GM12878 (cell line): ENCODE measurements around the gene ATP8B1. TPM values are rescaled to one million over a fixed set of nuclear protein-coding genes. Genes with fewer than 3 reads are reported as not detected.

Experiments
- ATAC-seq: fragments of 200-7000 bp; cut with Tn5 transposase; 3 replicates; pipeline ENCODE4 v1.9.1; 2020; ENCODE audit warnings: mild to moderate bottlenecking, moderate library complexity
- BruUV-seq: library from RNA; stranded (reverse); fragments of 400-500 nt; replicated peaks from 2 replicates; lab custom pipeline; 2021; lab: Mats Ljungman, UMichigan
- CTCF ChIA-PET: fragments of 300-600 bp; sonication (Branson Sonifier 250); formaldehyde crosslinking; extraction: SDS; loops from one replicate; lab custom pipeline; 2021; ENCODE audit warnings: inconsistent platforms; lab: Yijun Ruan, JAX
- POLR2A ChIA-PET: fragments of 350-600 bp; formaldehyde crosslinking; extraction: SDS; loops from one replicate; lab custom pipeline; 2021; ENCODE audit warnings: inconsistent platforms; lab: Charles Lee
- RAD21 ChIA-PET: fragments of 300-600 bp; sonication (Branson Sonifier 250); formaldehyde crosslinking; loops from one replicate; lab custom pipeline; 2023; ENCODE audit warnings: antibody characterized with exemption; ENCODE audit not compliant: unreplicated experiment; lab: Charles Lee
- SMC1A ChIA-PET: fragments of 300-600 bp; sonication (Branson Sonifier 250); formaldehyde crosslinking; loops from one replicate; lab custom pipeline; 2023; ENCODE audit not compliant: unreplicated experiment, uncharacterized antibody; lab: Charles Lee
- DNase-seq: peaks from one replicate; pipeline ENCODE4 v3.0.0-alpha.2; 2011; ENCODE audit warnings: low read depth, low spot score
- FAIRE-seq: peaks from 3 replicates; lab custom pipeline; 2011; peaks lifted over from hg19 to GRCh38; lab: Jason Lieb, UNC
- H2AFZ ChIP-seq: 2 replicates; pipeline ENCODE4 v1.6.0; 2011; ENCODE audit warnings: low read depth, low read length, control low read depth; ENCODE audit not compliant: control insufficient read depth
- H3K27ac ChIP-seq: 2 replicates; pipeline ENCODE4 v1.5.1; 2011; ENCODE audit warnings: control low read depth; ENCODE audit not compliant: control insufficient read depth, insufficient read depth
- H3K27me3 ChIP-seq, 2 experiments: replicated peaks in 1 of 2; 2 replicates each; pipeline versions ENCODE4 v1.6.0 to v1.6.1; 2011; ENCODE audit warnings: low read length in 1 of 2; ENCODE audit not compliant: control insufficient read depth in 2 of 2, insufficient read depth in 2 of 2
- H3K36me3 ChIP-seq, 2 experiments: 2 replicates each; pipeline ENCODE4 v1.5.1; 2011; ENCODE audit warnings: low read length in 1 of 2; ENCODE audit not compliant: control insufficient read depth in 2 of 2, insufficient read depth in 2 of 2
- H3K4me1 ChIP-seq: 2 replicates; pipeline ENCODE4 v1.6.1; 2011; ENCODE audit warnings: mild to moderate bottlenecking, low read length, moderate library complexity, mixed read lengths; ENCODE audit not compliant: control insufficient read depth, insufficient read depth
- H3K4me2 ChIP-seq: 2 replicates; pipeline ENCODE4 v1.6.0; 2011; ENCODE audit warnings: control low read depth; ENCODE audit not compliant: control insufficient read depth, insufficient read depth
- H3K4me3 ChIP-seq: fragments of 200-600 bp; sonication (generic); 2 replicates; pipeline ENCODE4 v1.5.1; 2016
- H3K79me2 ChIP-seq: 2 replicates; pipeline ENCODE4 v1.6.0; 2011; ENCODE audit warnings: low read length; ENCODE audit not compliant: control insufficient read depth, insufficient read depth
- H3K9ac ChIP-seq: 2 replicates; pipeline ENCODE4 v1.8.0; 2011; ENCODE audit warnings: low read length, control low read depth, mixed read lengths; ENCODE audit not compliant: control insufficient read depth, insufficient read depth
- H3K9me3 ChIP-seq: replicated peaks from 3 replicates; pipeline ENCODE4 v1.5.1; 2011; ENCODE audit warnings: mild to moderate bottlenecking, low read length; ENCODE audit not compliant: control insufficient read depth, insufficient read depth
- H4K20me1 ChIP-seq: 2 replicates; pipeline ENCODE4 v1.6.0; 2011; ENCODE audit not compliant: control insufficient read depth, insufficient read depth
- ASH2L ChIP-seq: fragments of 300-600, 200-600 bp; sonication (generic); IDR thresholded peaks from 2 replicates; pipeline ENCODE4 v1.6.1; 2017; ENCODE audit warnings: low read depth, mild to moderate bottlenecking, borderline replicate concordance
- CREM ChIP-seq: IDR thresholded peaks from 2 replicates; pipeline ENCODE4 v1.6.1; 2014; ENCODE audit warnings: antibody characterized with exemption, low read depth
- IKZF2 ChIP-seq, 2 experiments: fragments of 450-650 bp; IDR thresholded peaks; 2 replicates each; pipeline ENCODE4 v1.6.1; 2017; ENCODE audit warnings: mild to moderate bottlenecking in 2 of 2, moderate library complexity in 2 of 2
- MEF2B ChIP-seq: fragments of 450-650 bp; IDR thresholded peaks from 2 replicates; pipeline ENCODE4 v1.6.1; 2018; ENCODE audit warnings: mild to moderate bottlenecking, moderate library complexity; ENCODE audit not compliant: partially characterized antibody, poor library complexity, severe bottlenecking
- POLR2AphosphoS5 ChIP-seq: IDR thresholded peaks from 2 replicates; pipeline ENCODE4 v1.6.1; 2011; ENCODE audit warnings: mild to moderate bottlenecking, low read length, inconsistent platforms
- STAT1 ChIP-seq: fragments of 450-650 bp; conservative IDR thresholded peaks from 2 replicates; pipeline ENCODE4 v1.6.1; 2014; ENCODE audit warnings: antibody characterized with exemption, mild to moderate bottlenecking
- YY1 ChIP-seq: IDR thresholded peaks from 2 replicates; pipeline ENCODE4 v1.6.1; 2011; ENCODE audit warnings: low read depth, mild to moderate bottlenecking, low read length
- ZBTB33 ChIP-seq: fragments of 450-650 bp; IDR thresholded peaks from 2 replicates; pipeline ENCODE4 v1.6.1; 2017; ENCODE audit warnings: mild to moderate bottlenecking
- ZNF687 ChIP-seq: fragments of 450-650 bp; IDR thresholded peaks from 2 replicates; pipeline ENCODE4 v1.6.1; 2017; ENCODE audit warnings: mild to moderate bottlenecking, moderate library complexity
- ZZZ3 ChIP-seq: IDR thresholded peaks from 2 replicates; pipeline ENCODE4 v1.6.1; 2011; ENCODE audit warnings: low read depth; ENCODE audit not compliant: control insufficient read depth, insufficient read length
- WGBS: methylation state at CpG from one replicate; pipeline ENCODE4 v1.1.6; 2016; ENCODE audit warnings: low lambda C conversion rate; ENCODE audit not compliant: insufficient replicate concordance, insufficient coverage; ENCODE audit errors: missing lambda C conversion rate; 5-methylcytosine and 5-hydroxymethylcytosine counted together
- in situ Hi-C: fragments of 300-500 bp; cut with MboI; formaldehyde crosslinking; loops from 9 replicates; pipeline ENCODE4 v1.14.3; 2018; ENCODE audit warnings: mixed read lengths
- intact Hi-C: fragments of 100-400 bp; cut with micrococcal nuclease; formaldehyde crosslinking; loops from one replicate; pipeline ENCODE4 v1.14.2; 2022; ENCODE audit not compliant: unreplicated experiment
- polyA plus RNA-seq, 11 experiments: library from polyadenylated mRNA; depleted of rRNA in 4 of 11; unstranded in 6 of 11; stranded (reverse) in 5 of 11; fragments of >200 nt; fragmentation: Nextera tagmentation in 4 of 11; fragmentation: Illumina TruSeq in 1 of 11; extraction: Ambion mirVana in 4 of 11; extraction: Trizol in 1 of 11; gene quantifications; 1 replicate in 1 of 11; 2 replicates in 10 of 11; pipeline versions ENCODE4 v1.2.1 to v1.2.3, GENCODE V29; 2011 to 2016; ENCODE audit warnings: inconsistent platforms in 2 of 11, missing spikeins in 2 of 11, low read depth in 1 of 11
- total RNA-seq, 4 experiments: library from RNA; depleted of rRNA in 3 of 4; stranded (reverse); fragments of >200 nt in 3 of 4; fragmentation: Illumina TruSeq in 1 of 4; extraction: Trizol in 1 of 4; gene quantifications; 2 replicates each; pipeline versions ENCODE4 v1.2.1 to v1.2.3, GENCODE V29; 2013 to 2021

ATP8B1 gene
- total and polyA plus RNA-seq, 10 of the 15 experiments (the other 5 are each of a cell fraction or from before 2014, with no cell fraction given): 0.03 to 0.37 (median 0.11) TPM

GRCh38 chr18:57831597-57832377, 28.7 kb upstream of the ATP8B1 start (continued):
- TF ChIP-seq ZNF687 (no peak), ZBTB33 (no peak), YY1 (no peak)

DNA sequence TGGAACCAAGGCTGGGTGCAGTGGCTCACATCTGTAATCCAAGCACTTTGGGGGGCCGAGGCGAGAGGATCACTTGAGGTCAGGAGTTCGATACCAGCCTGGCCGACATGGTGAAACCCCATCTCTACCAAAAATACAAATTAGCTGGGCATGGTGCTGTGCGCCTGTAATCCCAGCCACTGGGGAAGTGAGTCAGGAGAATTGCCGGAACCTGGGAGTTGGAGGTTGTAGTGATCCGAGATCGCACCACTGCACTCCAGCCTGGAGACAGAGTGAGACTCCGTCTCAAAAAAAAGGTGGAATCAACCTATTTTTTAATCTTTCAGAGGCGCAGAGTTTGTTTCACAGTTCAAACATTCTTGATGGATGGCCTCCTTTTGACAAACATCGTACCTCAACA, 24.5 kb upstream of the ATP8B1 start:
- ChIA-PET CTCF (interaction anchor here (1.0 kb wide), 1 partner anchor 31 kb away, joined by 3 read pairs; no protein-coding TSS in a partner anchor), SMC1A (interaction anchor here (1.2 to 1.4 kb wide), 2 partner anchors 8 to 11 kb away, joined by 4 to 7 read pairs; no protein-coding TSS in a partner anchor), RAD21 (no interaction called here), POLR2A (no interaction called here)
- peaks cover 1% of the 10 kb centered on the region for H3K4me1 ChIP-seq
- in situ Hi-C loops: loop anchor here (25.0 kb wide), 1 partner anchor 190 kb away; no protein-coding TSS in a partner anchor
- DNase-seq: no peak
- 59% methylated on average over 11 of the region's 11 CpGs for WGBS
- no peak overlapping the region for H3K4me2 ChIP-seq
- no peaks in the 10 kb centered on the region for H4K20me1 ChIP-seq
- no peak overlapping the region for H3K4me3 ChIP-seq
- H2AFZ ChIP-seq: no peak overlapping the region
- H3K9ac ChIP-seq: no peak overlapping the region
- BruUV-seq: no TSS peak
- H3K27me3 ChIP-seq: peaks cover 0 to 3% of the 10 kb centered on the region in 2 experiments; a peak in 1 of 4 replicates
- no peak for ATAC-seq
- H3K27ac ChIP-seq: no peak overlapping the region
- intact Hi-C loops: no loop called here
- no peak for FAIRE-seq
- H3K79me2 ChIP-seq: no peaks in the 10 kb centered on the region
- TF ChIP-seq CREM: no peak
- TF ChIP-seq ZZZ3: no peak
- no peak for TF ChIP-seq ASH2L
- no peak for TF ChIP-seq MEF2B
- no peak for TF ChIP-seq IKZF2 (IDR thresholded peaks at IDR 0.05)
- TF ChIP-seq STAT1: no peak
- no peak for TF ChIP-seq YY1
- TF ChIP-seq POLR2AphosphoS5: no peak
- peaks cover 5% of the 10 kb centered on the region; the same call in 2 of the 3 replicates for H3K9me3 ChIP-seq
- H3K36me3 ChIP-seq: no peaks in the 10 kb centered on the region
